BLaER1 treated with 17β-estradiol and CSF1 and Interleukin-3, amounts not matched to agents 10 nM and 100 nM (cell line): ENCODE data around the gene PMAIP1.

ENCODE experiments used
- H3K27ac ChIP-seq, 11 experiments: shearing (Covaris generic); formaldehyde crosslinking; 2 replicates each; pipeline ENCODE4 v1.8.1; 2022
- H3K27me3 ChIP-seq, 11 experiments: shearing (Covaris generic); formaldehyde crosslinking; 2 replicates each; pipeline ENCODE4 v1.8.1; 2022
- H3K36me3 ChIP-seq, 11 experiments: shearing (Covaris generic); formaldehyde crosslinking; 2 replicates each; pipeline ENCODE4 v1.8.1; 2022
- H3K4me1 ChIP-seq, 10 experiments: shearing (Covaris generic); formaldehyde crosslinking; 2 replicates each; pipeline ENCODE4 v1.8.1; 2022
- H3K4me2 ChIP-seq, 11 experiments: shearing (Covaris generic); formaldehyde crosslinking; 2 replicates each; pipeline ENCODE4 v1.8.1; 2022
- H3K4me3 ChIP-seq, 10 experiments: shearing (Covaris generic); formaldehyde crosslinking; 2 replicates each; pipeline ENCODE4 v1.8.1; 2022
- H3K9ac ChIP-seq, 11 experiments: shearing (Covaris generic); formaldehyde crosslinking; 2 replicates each; pipeline ENCODE4 v1.8.1; 2022
- H3K9me3 ChIP-seq, 11 experiments: shearing (Covaris generic); formaldehyde crosslinking; replicated peaks in 1 of 11; 2 replicates each; pipeline ENCODE4 v1.8.1; 2022
- H4K20me1 ChIP-seq, 11 experiments: shearing (Covaris generic); formaldehyde crosslinking; 2 replicates each; pipeline ENCODE4 v1.8.1; 2022
- Cebpa-rat ChIP-seq, 11 experiments: shearing (Covaris generic); IDR thresholded peaks; 2 replicates each; pipeline ENCODE4 v1.8.1; 2022

PMAIP1 gene

GRCh38 chr18:59941331-59941730, 41.5 kb downstream of the PMAIP1 start:
- Histone ChIP-seq H3K4me3 (no peak overlapping the region), H4K20me1 (no peaks in the 10 kb centered on the region), H3K27me3 (no peaks in the 10 kb centered on the region), H3K9ac (no peak overlapping the region), H3K4me2 (peak overlapping the region in 5 of 11 experiments; percentile 7 to 38 (median 26); a peak in 4 of 22 replicates), H3K4me1 (peaks cover 0 to 23% (median 6%) of the 10 kb centered on the region in 10 experiments; a peak in 10 of 20 replicates), H3K9me3 (no peaks in the 10 kb centered on the region), H3K36me3 (no peaks in the 10 kb centered on the region), H3K27ac (peak overlapping the region in 4 of 11 experiments; percentile 31 to 68 (median 52); a peak in 7 of 22 replicates)
- no peak for TF ChIP-seq Cebpa-rat (IDR thresholded peaks at IDR 0.05)

GRCh38 chr18:59942601-59943000, 42.8 kb downstream of the PMAIP1 start:
- H3K36me3 ChIP-seq = no peaks in the 10 kb centered on the region
- no peak overlapping the region for H3K9ac ChIP-seq
- peak overlapping the region in 1 of 11 experiments; percentile 38; a peak in 2 of 22 replicates for H3K4me2 ChIP-seq
- H3K9me3 ChIP-seq = no peaks in the 10 kb centered on the region
- no peak overlapping the region for H3K27ac ChIP-seq
- H3K4me1 ChIP-seq = peaks cover 0 to 23% (median 6%) of the 10 kb centered on the region in 10 experiments; a peak in 10 of 20 replicates
- H4K20me1 ChIP-seq = no peaks in the 10 kb centered on the region
- no peaks in the 10 kb centered on the region for H3K27me3 ChIP-seq
- TF ChIP-seq Cebpa-rat (IDR thresholded peaks at IDR 0.05) = no peak
- no peak overlapping the region for H3K4me3 ChIP-seq

GRCh38 chr18:59945544-59945943, 45.7 kb downstream of the PMAIP1 start:
- no peak overlapping the region for H3K4me3 ChIP-seq
- TF ChIP-seq Cebpa-rat (IDR thresholded peaks at IDR 0.05) = no peak
- H3K9ac ChIP-seq = no peak overlapping the region
- H3K27me3 ChIP-seq = no peaks in the 10 kb centered on the region
- H4K20me1 ChIP-seq = no peaks in the 10 kb centered on the region
- no peak overlapping the region for H3K4me2 ChIP-seq
- H3K36me3 ChIP-seq = no peaks in the 10 kb centered on the region
- no peaks in the 10 kb centered on the region for H3K9me3 ChIP-seq
- peaks cover 2 to 14% (median 7%) of the 10 kb centered on the region in 10 experiments; a peak in 15 of 20 replicates for H3K4me1 ChIP-seq
- H3K27ac ChIP-seq = no peak overlapping the region

GRCh38 chr18:59950215-59950944, 50.6 kb downstream of the PMAIP1 start:
- peak overlapping the region in 7 of 11 experiments; percentile 13 to 51 (median 27); a peak in 9 of 22 replicates for H3K4me2 ChIP-seq
- H3K27ac ChIP-seq = no peak overlapping the region

GRCh38 chr18:59951591-59951990, 51.8 kb downstream of the PMAIP1 start:
- H3K4me1 ChIP-seq = peaks cover 4 to 17% (median 11%) of the 10 kb centered on the region in 10 experiments; a peak in 13 of 20 replicates
- H3K4me2 ChIP-seq = no peak overlapping the region
- no peaks in the 10 kb centered on the region for H3K9me3 ChIP-seq
- no peak overlapping the region for H3K4me3 ChIP-seq
- no peak overlapping the region for H3K27ac ChIP-seq
- H3K9ac ChIP-seq = no peak overlapping the region
- no peak for TF ChIP-seq Cebpa-rat (IDR thresholded peaks at IDR 0.05)
- no peaks in the 10 kb centered on the region for H4K20me1 ChIP-seq
- no peaks in the 10 kb centered on the region for H3K27me3 ChIP-seq
- H3K36me3 ChIP-seq = no peaks in the 10 kb centered on the region

More at GRCh38 chr18:59950215-59950944, 50.6 kb downstream of the PMAIP1 start:
- TF ChIP-seq Cebpa-rat (IDR thresholded peaks at IDR 0.05) = no peak
- peaks cover 4 to 17% (median 11%) of the 10 kb centered on the region in 10 experiments; a peak in 13 of 20 replicates for H3K4me1 ChIP-seq
- no peak overlapping the region for H3K9ac ChIP-seq
- no peaks in the 10 kb centered on the region for H3K27me3 ChIP-seq
- no peak overlapping the region for H3K4me3 ChIP-seq
- H3K36me3 ChIP-seq = no peaks in the 10 kb centered on the region
- no peaks in the 10 kb centered on the region for H3K9me3 ChIP-seq
- H4K20me1 ChIP-seq = no peaks in the 10 kb centered on the region

GRCh38 chr18:59952283-59953007, 52.6 kb downstream of the PMAIP1 start:
- Histone ChIP-seq H3K27ac (no peak overlapping the region), H3K27me3 (no peaks in the 10 kb centered on the region), H3K4me2 (no peak overlapping the region), H3K9me3 (no peaks in the 10 kb centered on the region), H3K36me3 (no peaks in the 10 kb centered on the region), H3K9ac (no peak overlapping the region), H4K20me1 (no peaks in the 10 kb centered on the region), H3K4me1 (peaks cover 4 to 22% (median 11%) of the 10 kb centered on the region in 10 experiments; a peak in 14 of 20 replicates), H3K4me3 (no peak overlapping the region)
- TF ChIP-seq Cebpa-rat (IDR thresholded peaks at IDR 0.05) = no peak
